Midbrain (tissue), 1 donor: Measurements from ENCODE around the gene NACC1.

Experiments used
- DNase-seq: peaks from one replicate; lab custom pipeline; 2025; lab: John Stamatoyannopoulos, UW

The NACC1 gene

GRCh38 chr19:13117772-13118423, at the start of gene NACC1:
Gene NACC1 (plus strand): TSS chr19:13118264. CDS start chr19:13135208, 16,944 bp downstream.
- DNase-seq = peak; percentile 89

GRCh38 chr19:13069415-13070359, 48.4 kb upstream of the NACC1 start:
- no peak for DNase-seq

GRCh38 chr19:13070425-13071140, 47.5 kb upstream of the NACC1 start:
- no peak for DNase-seq

- DNase-seq = no peak
These were observed 46.4 kb upstream of the NACC1 start for GRCh38 chr19:13071444-13072187.

- peak; percentile 95 for DNase-seq
These were observed 45.7 kb upstream of the NACC1 start for GRCh38 chr19:13072188-13072908.

- DNase-seq = no peak
These were observed 44.8 kb upstream of the NACC1 start for GRCh38 chr19:13073263-13073662.

GRCh38 chr19:13074378-13074777, 43.7 kb upstream of the NACC1 start:
- no peak for DNase-seq

GRCh38 chr19:13076320-13076719, 41.7 kb upstream of the NACC1 start:
- no peak for DNase-seq

- DNase-seq = no peak
These were observed 41.3 kb upstream of the NACC1 start for GRCh38 chr19:13076787-13077186.

GRCh38 chr19:13077240-13077639, 40.8 kb upstream of the NACC1 start:
- no peak for DNase-seq

GRCh38 chr19:13078381-13078780, 39.7 kb upstream of the NACC1 start:
- no peak for DNase-seq

GRCh38 chr19:13078897-13079541, 39.0 kb upstream of the NACC1 start:
- DNase-seq = no peak

- no peak for DNase-seq
These were observed 38.5 kb upstream of the NACC1 start for GRCh38 chr19:13079542-13079986.

GRCh38 chr19:13082192-13083007, 35.7 kb upstream of the NACC1 start:
- no peak for DNase-seq

GRCh38 chr19:13083008-13083404, 35.1 kb upstream of the NACC1 start:
- DNase-seq = no peak

GRCh38 chr19:13083627-13084026, 34.4 kb upstream of the NACC1 start:
- no peak for DNase-seq

- DNase-seq = no peak
These were observed 32.4 kb upstream of the NACC1 start for GRCh38 chr19:13085666-13086065.

GRCh38 chr19:13086341-13086740, 31.7 kb upstream of the NACC1 start:
- no peak for DNase-seq

GRCh38 chr19:13087295-13087694, 30.8 kb upstream of the NACC1 start:
- DNase-seq = no peak
